ENCODE measurements around the gene DIRAS1. TPM values are rescaled to one million over a fixed set of nuclear protein-coding genes. Genes with fewer than 3 reads are reported as not detected.

The DIRAS1 gene
- total and polyA plus RNA-seq, 2 of the 8 experiments (the other 6 are each of a cell fraction or from before 2014, with no cell fraction given) = 20.2 to 22.3 TPM

- Histone ChIP-seq H4K8ac (ENCODE audit: extremely low read depth, insufficient read depth, low read length) (no peak overlapping the region), H3K79me1 (ENCODE audit: low read depth, low read length) (no peaks in the 10 kb centered on the region), H3K9me3 (ENCODE audit: insufficient read depth in 2 of 2, low read depth in 1 of 2, low read length in 1 of 2) (no peaks in the 10 kb centered on the region), H3K4ac (replicated peaks; ENCODE audit: insufficient read length, low read depth, low read length) (no peak overlapping the region), H3K79me2 (ENCODE audit: control insufficient read depth in 1 of 2, insufficient read depth in 2 of 2, low read length in 2 of 2) (no peaks in the 10 kb centered on the region), H2BK20ac (ENCODE audit: low read length) (no peak overlapping the region), H3K27ac (ENCODE audit: low read depth, low read length) (no peak overlapping the region), H3K4me2 (ENCODE audit: insufficient read depth in 1 of 2, low read depth in 2 of 2, low read length in 2 of 2) (no peak overlapping the region), H3K14ac (ENCODE audit: insufficient read length) (no peak overlapping the region), H4K5ac (ENCODE audit: insufficient read length, low read depth, low read length) (no peak overlapping the region), H4K20me1 (replicated peaks in 1 of 2; ENCODE audit: control insufficient read depth in 1 of 2, insufficient read depth in 2 of 2, low read length in 2 of 2) (no peaks in the 10 kb centered on the region), H3K18ac (ENCODE audit: extremely low read depth, low read length) (no peak overlapping the region), H3K9ac (replicated peaks in 1 of 4; ENCODE audit: extremely low read depth in 1 of 4, low read depth in 3 of 4, low read length in 3 of 4) (no peak overlapping the region), H2AK5ac (ENCODE audit: low read depth, low read length) (no peak overlapping the region), H2BK5ac (ENCODE audit: low read depth, low read length) (no peak overlapping the region), H3K4me1 (replicated peaks in 1 of 4; ENCODE audit: control insufficient read depth in 3 of 4, insufficient read depth in 4 of 4, low read length in 3 of 4) (no peaks in the 10 kb centered on the region; a peak in 1 of 7 replicates), H4K91ac (replicated peaks; ENCODE audit: insufficient read length, low read length) (no peak overlapping the region), H2BK120ac (replicated peaks; ENCODE audit: low read depth, low read length) (no peak overlapping the region), H3K56ac (replicated peaks; ENCODE audit: insufficient read length, low read depth, low read length) (no peak overlapping the region), H2BK15ac (ENCODE audit: low read length) (no peak overlapping the region), H3K27me3 (replicated peaks in 1 of 4; ENCODE audit: control insufficient read depth in 3 of 4, extremely low read depth in 1 of 4, insufficient read depth in 3 of 4, low read length in 3 of 4) (no peaks in the 10 kb centered on the region; a peak in 2 of 7 replicates), H2AFZ (ENCODE audit: low read length) (no peak overlapping the region), H3K23ac (ENCODE audit: insufficient read length) (no peak overlapping the region), H2BK12ac (ENCODE audit: low read depth, low read length) (no peak overlapping the region), H3K23me2 (ENCODE audit: low read depth, low read length) (no peaks in the 10 kb centered on the region), H3K36me3 (ENCODE audit: control insufficient read depth in 2 of 4, insufficient read depth in 4 of 4, low read length in 3 of 4) (no peaks in the 10 kb centered on the region; a peak in 1 of 8 replicates), H3K4me3 (ENCODE audit: extremely low read depth in 1 of 4, insufficient read depth in 2 of 4, low read depth in 3 of 4, low read length in 4 of 4) (no peak overlapping the region)
- DNase-seq (ENCODE audit: low read depth in 1 of 2, low spot score in 2 of 2) = no peak
- CTCF ChIA-PET (ENCODE audit: partially characterized antibody) = interaction anchor here (0.6 to 1.4 kb wide), 4 partner anchors 18 to 55 kb away, joined by 3 to 4 read pairs (median 4); no protein-coding TSS in a partner anchor
- FAIRE-seq = no peak
- POLR2A ChIA-PET (ENCODE audit: partially characterized antibody) = no interaction called here
- no peak for TF ChIP-seq SIN3A (conservative IDR thresholded peaks at IDR 0.05 in 1 of 2, IDR thresholded peaks at IDR 0.05 in 1 of 2; ENCODE audit: low read depth in 1 of 2, low read length in 2 of 2)
- TF ChIP-seq ASH2L (IDR thresholded peaks at IDR 0.05; ENCODE audit: low read length) = no peak
- TF ChIP-seq YY1 (IDR thresholded peaks at IDR 0.05; ENCODE audit: low read depth, low read length) = no peak
- TF ChIP-seq POLR2AphosphoS5 (IDR thresholded peaks at IDR 0.05; ENCODE audit: low read depth, low read length) = no peak
- no peak for TF ChIP-seq EGR1 (IDR thresholded peaks at IDR 0.05; ENCODE audit: borderline replicate concordance, low read depth, low read length)
- WGBS, 2 experiments (ENCODE audit: extremely low coverage in 1 of 2, insufficient coverage in 1 of 2, insufficient read length in 1 of 2, insufficient replicate concordance in 2 of 2, low coverage in 1 of 2, low lambda C conversion rate in 2 of 2, missing lambda C conversion rate in 1 of 2) = 86% methylated on average over 11 of the region's 11 CpGs; no CpG with 5 or more reads in 1 of the 2 experiments
Measured at GRCh38 chr19:2680808-2681207, 40.4 kb downstream of the DIRAS1 start.

Measured in H1 (cell line).